ENCODE data around the gene TENM4.

TENM4 gene

GRCh38 chr11:79367844-79368243, 73.0 kb downstream of the TENM4 start:
- H3K4me1 ChIP-seq (ENCODE audit: control insufficient read depth, insufficient read depth, low read length) = no peaks in the 10 kb centered on the region
- TF ChIP-seq ZNF23 (tag by site-specific recombination; IDR thresholded peaks at IDR 0.05; ENCODE audit: borderline replicate concordance) (no peak), ZNF701 (tag by site-specific recombination; IDR thresholded peaks at IDR 0.05) (no peak), ZNF274 (IDR thresholded peaks at IDR 0.05; ENCODE audit: low read length) (no peak), ZNF274 (tag by site-specific recombination; IDR thresholded peaks at IDR 0.05; ENCODE audit: borderline replicate concordance) (no peak), ZNF16 (tag by site-specific recombination; IDR thresholded peaks at IDR 0.05; ENCODE audit: low read depth) (no peak), SCRT2 (tag by site-specific recombination; IDR thresholded peaks at IDR 0.05) (no peak), ZNF670 (tag by site-specific recombination; IDR thresholded peaks at IDR 0.05; ENCODE audit: low read depth) (no peak), ZNF529 (tag by site-specific recombination; IDR thresholded peaks at IDR 0.05; ENCODE audit: insufficient replicate concordance) (no peak), ZFHX2 (tag by site-specific recombination; conservative IDR thresholded peaks at IDR 0.05) (no peak), ZNF610 (tag by site-specific recombination; IDR thresholded peaks at IDR 0.05; ENCODE audit: borderline replicate concordance) (no peak), KLF1 (tag by site-specific recombination; IDR thresholded peaks at IDR 0.05) (no peak), PRDM10 (tag by site-specific recombination; IDR thresholded peaks at IDR 0.05) (no peak), ZNF629 (tag by site-specific recombination; IDR thresholded peaks at IDR 0.05) (no peak), ZNF223 (tag by site-specific recombination; IDR thresholded peaks at IDR 0.05) (no peak)
- H3K27ac ChIP-seq (ENCODE audit: extremely low read depth, low read depth, low read length) = no peak overlapping the region
- no peaks in the 10 kb centered on the region for H3K36me3 ChIP-seq (ENCODE audit: control insufficient read depth in 2 of 2, insufficient read depth in 1 of 2, low read length in 2 of 2)
- no peak overlapping the region for H3K4me3 ChIP-seq (ENCODE audit: low read depth, low read length)
- H3K9me3 ChIP-seq (ENCODE audit: control insufficient read depth, insufficient read depth, low read depth, low read length) = no peaks in the 10 kb centered on the region
- CTCF ChIA-PET = interaction anchor here (0.5 kb wide), 1 partner anchor 165 kb away, joined by 3 read pairs; no protein-coding TSS in a partner anchor
- POLR2A ChIA-PET = no interaction called here

- Histone ChIP-seq H3K4me1 (ENCODE audit: control insufficient read depth, insufficient read depth, low read length) (no peaks in the 10 kb centered on the region), H3K27ac (ENCODE audit: extremely low read depth, low read depth, low read length) (no peak overlapping the region), H3K36me3 (ENCODE audit: control insufficient read depth in 2 of 2, insufficient read depth in 1 of 2, low read length in 2 of 2) (no peaks in the 10 kb centered on the region), H3K4me3 (ENCODE audit: low read depth, low read length) (no peak overlapping the region), H3K9me3 (ENCODE audit: control insufficient read depth, insufficient read depth, low read depth, low read length) (no peaks in the 10 kb centered on the region)
- CTCF ChIA-PET = interaction anchor here (1.0 to 1.5 kb wide), 2 partner anchors 127 to 721 kb away, joined by 3 to 5 read pairs; no protein-coding TSS in a partner anchor
- POLR2A ChIA-PET = no interaction called here
- no peak for TF ChIP-seq GLIS1 (tag by site-specific recombination; IDR thresholded peaks at IDR 0.05)
- TF ChIP-seq ZSCAN4 (tag by site-specific recombination; IDR thresholded peaks at IDR 0.05) = no peak
- TF ChIP-seq ZFP37 (tag by site-specific recombination; IDR thresholded peaks at IDR 0.05) = no peak
- TF ChIP-seq ZSCAN16 (tag by site-specific recombination; IDR thresholded peaks at IDR 0.05) = no peak
- TF ChIP-seq ZNF837 (tag by site-specific recombination; IDR thresholded peaks at IDR 0.05) = no peak
- TF ChIP-seq ZNF830 (tag by site-specific recombination; IDR thresholded peaks at IDR 0.05; ENCODE audit: low read depth) = no peak
- no peak for TF ChIP-seq ZNF148 (tag by site-specific recombination; IDR thresholded peaks at IDR 0.05; ENCODE audit: borderline replicate concordance)
- no peak for TF ChIP-seq BCL11A (tag by site-specific recombination; IDR thresholded peaks at IDR 0.05; ENCODE audit: low read depth)
- no peak for TF ChIP-seq BCL11B (tag by site-specific recombination; IDR thresholded peaks at IDR 0.05; ENCODE audit: low read depth)
- no peak for TF ChIP-seq OSR2 (tag by site-specific recombination; IDR thresholded peaks at IDR 0.05)
- no peak for TF ChIP-seq ZNF184 (tag by site-specific recombination; IDR thresholded peaks at IDR 0.05)
- no peak for TF ChIP-seq ZNF2 (tag by site-specific recombination; IDR thresholded peaks at IDR 0.05)
- no peak for TF ChIP-seq ZFP3 (tag by site-specific recombination; IDR thresholded peaks at IDR 0.05; ENCODE audit: low read depth)
- TF ChIP-seq ZBTB10 (tag by site-specific recombination; IDR thresholded peaks at IDR 0.05) = no peak
Observed at GRCh38 chr11:79366218-79366617, 74.6 kb downstream of the TENM4 start.
